ENCODE results near the gene RPTOR.

DNA sequence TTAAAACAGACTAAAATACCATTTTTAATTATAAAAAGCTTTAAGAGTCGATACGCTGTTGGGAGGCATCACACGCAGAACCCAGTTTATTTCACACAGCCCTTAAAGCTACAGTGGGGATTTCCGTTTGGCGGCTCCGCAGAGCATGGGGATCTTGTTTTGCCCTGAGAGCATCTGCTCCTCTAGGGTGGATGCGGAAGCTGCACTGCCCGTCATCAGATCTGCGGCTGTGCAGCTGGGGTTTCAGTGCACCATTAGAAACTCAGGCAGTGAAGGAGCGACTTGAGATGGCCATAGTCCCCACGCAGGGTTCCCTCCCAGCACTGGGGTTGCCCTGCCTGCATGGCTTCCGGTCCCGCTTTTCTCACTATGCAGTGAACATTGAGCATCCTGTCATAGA, 384.8 kb downstream of the RPTOR start:
- TF ChIP-seq EZH2phosphoT487 (IDR thresholded peaks at IDR 0.05; ENCODE audit: insufficient read depth, low read depth) (no peak), EZH2 (IDR thresholded peaks at IDR 0.05; ENCODE audit: insufficient read depth, poor library complexity, severe bottlenecking) (no peak)
